ENCODE measurements around the gene SOX12.

The SOX12 gene

DNA sequence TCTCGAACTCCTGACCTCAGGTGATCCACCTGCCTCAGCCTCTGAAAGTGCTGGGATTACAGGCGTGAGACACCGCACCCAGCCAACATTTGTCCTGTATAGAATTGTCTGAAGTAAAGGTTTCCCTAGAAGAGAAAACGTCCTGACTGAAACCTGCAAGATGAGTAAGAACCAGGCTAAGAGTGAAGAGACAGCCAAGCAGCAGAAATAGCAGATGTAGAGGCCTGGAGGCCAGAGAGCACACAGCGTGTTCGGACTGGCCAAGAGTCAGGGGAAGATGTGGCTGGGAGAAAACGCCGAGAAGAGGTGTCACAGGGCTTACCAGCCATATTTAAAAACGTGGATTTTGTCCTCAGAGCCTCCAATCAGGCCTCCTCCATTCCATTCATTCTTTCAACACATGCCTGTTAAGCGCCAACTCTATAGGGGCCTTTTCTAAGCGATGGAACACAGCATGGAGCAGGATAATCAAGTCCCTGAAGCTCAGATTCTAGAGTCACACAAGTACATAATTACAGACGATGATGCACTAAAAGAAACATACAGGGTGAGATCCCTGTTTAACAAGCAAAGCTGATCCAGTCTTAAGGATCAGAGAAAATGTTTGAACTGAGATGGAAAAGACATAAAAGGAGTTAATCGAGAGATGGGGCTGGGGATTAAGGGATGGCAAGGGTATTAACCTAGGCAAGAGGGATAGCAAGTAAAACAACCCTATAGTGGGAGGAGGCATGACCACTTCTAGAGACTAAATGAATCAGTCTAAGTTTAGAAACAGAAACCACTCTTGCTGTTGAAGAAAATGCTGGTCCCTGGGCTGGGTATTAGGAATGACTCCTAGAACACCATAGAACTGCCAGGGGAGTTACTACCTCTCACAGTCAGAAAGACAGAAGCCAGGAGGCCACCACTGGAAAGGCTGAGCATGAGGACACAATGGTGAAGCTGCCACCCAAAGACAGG is 23.2 kb upstream of the SOX12 start:
- H3K4me3 ChIP-seq (ENCODE audit: low read length), result no peak overlapping the region
- DNase-seq (ENCODE audit: low read depth), result no peak
- TF ChIP-seq, protein P1, sequence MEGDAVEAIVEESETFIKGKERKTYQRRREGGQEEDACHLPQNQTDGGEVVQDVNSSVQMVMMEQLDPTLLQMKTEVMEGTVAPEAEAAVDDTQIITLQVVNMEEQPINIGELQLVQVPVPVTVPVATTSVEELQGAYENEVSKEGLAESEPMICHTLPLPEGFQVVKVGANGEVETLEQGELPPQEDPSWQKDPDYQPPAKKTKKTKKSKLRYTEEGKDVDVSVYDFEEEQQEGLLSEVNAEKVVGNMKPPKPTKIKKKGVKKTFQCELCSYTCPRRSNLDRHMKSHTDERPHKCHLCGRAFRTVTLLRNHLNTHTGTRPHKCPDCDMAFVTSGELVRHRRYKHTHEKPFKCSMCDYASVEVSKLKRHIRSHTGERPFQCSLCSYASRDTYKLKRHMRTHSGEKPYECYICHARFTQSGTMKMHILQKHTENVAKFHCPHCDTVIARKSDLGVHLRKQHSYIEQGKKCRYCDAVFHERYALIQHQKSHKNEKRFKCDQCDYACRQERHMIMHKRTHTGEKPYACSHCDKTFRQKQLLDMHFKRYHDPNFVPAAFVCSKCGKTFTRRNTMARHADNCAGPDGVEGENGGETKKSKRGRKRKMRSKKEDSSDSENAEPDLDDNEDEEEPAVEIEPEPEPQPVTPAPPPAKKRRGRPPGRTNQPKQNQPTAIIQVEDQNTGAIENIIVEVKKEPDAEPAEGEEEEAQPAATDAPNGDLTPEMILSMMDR (conservative IDR thresholded peaks at IDR 0.05; ENCODE audit: low read depth, low read length), result no peak

DNA sequence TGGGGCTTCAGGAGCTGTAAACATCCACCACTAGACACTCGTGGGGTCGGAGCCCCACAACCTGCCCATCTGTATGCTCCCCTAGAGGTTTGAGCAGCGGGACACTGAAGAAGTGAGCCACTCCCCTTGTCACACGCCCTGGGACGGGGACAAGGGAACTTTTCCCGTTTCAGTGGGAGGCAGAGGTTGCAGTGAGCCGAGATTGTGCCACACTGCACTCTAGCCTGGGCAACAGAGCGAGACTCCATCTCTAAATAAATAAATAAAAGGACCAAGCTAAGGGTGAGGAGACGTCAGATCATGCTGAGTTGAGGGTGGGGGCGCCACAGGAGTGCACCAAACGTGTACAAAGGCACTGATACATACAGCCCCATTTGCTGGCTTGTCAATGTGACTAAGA is 19.6 kb upstream of the SOX12 start:
- no peak overlapping the region for H3K4me3 ChIP-seq (ENCODE audit: low read length)
- no peak for DNase-seq (ENCODE audit: low read depth)
- TF ChIP-seq, protein P1 (conservative IDR thresholded peaks at IDR 0.05; ENCODE audit: low read depth, low read length), result no peak

DNA sequence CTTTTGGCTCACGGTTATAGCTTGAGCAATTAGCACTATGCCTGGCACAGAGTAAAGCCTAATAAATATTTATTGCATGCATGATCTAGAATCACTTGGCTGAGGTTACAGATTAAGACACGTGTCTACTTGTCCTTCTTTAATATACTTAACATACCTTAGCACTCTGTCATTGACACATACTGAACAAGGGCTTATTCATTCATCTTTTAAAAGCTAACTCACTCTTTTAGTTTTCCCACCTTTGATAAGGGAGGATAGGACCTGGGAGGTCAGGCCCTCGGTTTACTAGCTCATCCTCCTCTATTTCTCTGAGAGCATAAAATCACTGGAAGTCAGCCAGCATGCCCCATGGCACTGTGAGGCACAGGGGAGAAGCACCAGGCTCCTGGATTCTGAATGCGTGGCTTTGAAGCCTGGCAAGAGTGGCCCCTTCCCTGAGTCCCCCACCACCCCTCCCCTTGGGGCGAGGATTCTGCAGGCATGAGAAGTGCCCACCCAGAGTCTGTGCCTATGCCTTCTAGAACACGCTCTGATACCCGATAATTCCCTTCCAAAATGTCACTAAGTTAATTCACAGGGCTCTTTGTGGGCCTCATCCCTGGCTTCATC is 16.8 kb upstream of the SOX12 start:
- TF ChIP-seq, protein P1 (conservative IDR thresholded peaks at IDR 0.05; ENCODE audit: low read depth, low read length), result no peak
- DNase-seq (ENCODE audit: low read depth), result no peak
- H3K4me3 ChIP-seq (ENCODE audit: low read length), result no peak overlapping the region

DNA sequence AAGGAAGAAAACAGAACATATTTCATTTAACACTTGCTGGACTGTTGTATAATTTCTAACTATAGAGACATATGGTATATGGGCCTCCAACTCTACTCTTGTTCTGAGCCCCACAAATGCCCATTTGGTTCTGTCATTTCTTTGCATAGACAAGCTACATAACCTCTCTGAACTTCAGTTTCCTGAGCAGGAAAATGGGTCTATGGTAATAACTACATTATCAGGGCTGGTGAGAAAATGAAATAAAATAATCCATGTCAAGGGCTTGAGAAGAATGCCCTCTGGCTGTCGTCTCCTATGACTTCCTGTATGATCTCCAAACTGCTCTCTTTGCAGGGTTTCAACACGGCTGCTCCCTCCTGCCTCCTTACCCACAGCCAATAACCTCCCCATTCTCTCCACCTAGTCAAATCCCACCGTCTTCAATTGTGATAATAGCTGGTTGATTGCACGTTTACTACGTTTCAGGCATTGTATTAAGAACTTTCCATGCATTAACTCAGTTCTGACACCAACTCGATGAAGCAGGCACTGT is 16.0 kb upstream of the SOX12 start:
- H3K4me3 ChIP-seq (ENCODE audit: low read length), result peak overlapping the region; percentile 64
- DNase-seq (ENCODE audit: low read depth), result no peak
- TF ChIP-seq, protein P1 (conservative IDR thresholded peaks at IDR 0.05; ENCODE audit: low read depth, low read length), result peak; percentile 6

DNA sequence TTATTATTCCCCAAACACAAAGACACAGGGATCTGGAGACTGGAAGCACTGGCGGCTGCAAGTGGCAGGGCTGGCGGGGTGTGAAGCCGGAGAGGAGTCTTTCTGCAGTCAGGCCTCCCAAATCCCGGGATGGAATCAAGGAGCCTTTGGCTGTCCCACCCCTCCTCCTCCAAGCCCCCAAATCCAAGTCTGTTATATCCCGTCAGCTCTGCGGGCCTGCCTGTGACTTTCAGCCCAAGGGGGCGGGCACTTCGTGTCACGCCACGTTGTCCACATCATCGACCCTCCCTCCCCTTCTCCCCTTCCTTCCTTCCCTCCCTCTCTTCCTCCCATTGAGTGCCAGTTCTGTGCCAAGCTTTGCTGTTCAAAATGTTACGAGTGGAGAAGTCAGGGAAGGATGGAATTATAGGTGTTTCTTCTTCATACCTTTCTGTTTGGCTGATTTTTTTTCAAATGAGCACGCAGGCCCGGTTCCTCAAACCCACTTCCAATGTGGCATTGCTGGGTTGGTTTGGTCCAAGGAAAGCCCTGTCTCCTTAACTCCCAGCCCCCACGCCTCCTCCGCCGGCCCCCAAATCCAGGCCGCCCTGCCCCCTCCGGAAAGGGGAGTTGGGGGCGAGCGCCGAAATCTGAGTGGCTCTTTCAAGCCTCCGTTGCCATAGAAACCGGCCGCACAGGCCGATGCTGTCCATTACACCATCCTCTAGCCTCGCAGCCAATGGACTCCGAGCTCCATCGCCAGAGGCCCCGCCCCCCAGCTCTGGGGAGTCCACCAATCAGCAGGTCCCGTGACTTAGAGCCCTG is 15.3 kb upstream of the SOX12 start:
- DNase-seq (ENCODE audit: low read depth), result peak; percentile 98
- peak overlapping the region; percentile 64 for H3K4me3 ChIP-seq (ENCODE audit: low read length)
- TF ChIP-seq, protein P1 (conservative IDR thresholded peaks at IDR 0.05; ENCODE audit: low read depth, low read length), result no peak

DNA sequence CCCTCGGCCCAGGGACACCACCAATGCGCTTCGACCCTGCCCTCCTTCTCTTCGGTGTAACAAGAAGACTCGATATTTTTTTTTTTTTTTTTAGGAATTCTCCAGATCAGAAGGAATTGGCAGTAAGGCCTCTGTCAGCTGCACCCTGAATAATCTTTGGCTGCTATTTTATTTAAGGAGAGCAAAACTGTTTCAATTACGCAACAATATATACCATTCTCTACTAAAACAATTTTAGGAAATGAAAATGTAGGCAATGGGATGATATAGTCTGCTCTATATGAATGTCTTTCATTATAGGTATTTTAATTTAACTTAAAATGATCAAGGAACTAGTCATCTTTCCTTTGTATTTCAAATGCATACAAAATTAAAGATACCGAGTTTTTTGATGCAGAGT is 14.7 kb upstream of the SOX12 start:
- no peak for DNase-seq (ENCODE audit: low read depth)
- TF ChIP-seq, protein P1 (conservative IDR thresholded peaks at IDR 0.05; ENCODE audit: low read depth, low read length), result no peak
- no peak overlapping the region for H3K4me3 ChIP-seq (ENCODE audit: low read length)

Data from retinal pigment epithelial cell (primary cell).